Thoracic aorta (tissue), 2 donors: ENCODE data around the gene HERC4. TPM values are rescaled to one million over a fixed set of nuclear protein-coding genes. Genes with fewer than 3 reads are reported as not detected.

Experiments
- ATAC-seq: fragments of 150-250 bp; one replicate; pipeline ENCODE4 v1.8.0; 2017; ENCODE audit warnings: low read depth; ENCODE audit not compliant: insufficient number of reproducible peaks, low FRiP score
- DNase-seq: peaks from one replicate; pipeline ENCODE4 v3.0.0-alpha.2; 2020; ENCODE audit warnings: low spot score
- H3K27ac ChIP-seq, 2 donors: fragments of 200-600 bp; sonication (generic); 1 replicate in 1 of 2; 2 replicates in 1 of 2; pipeline ENCODE4 v1.5.1; 2016; ENCODE audit warnings: mild to moderate bottlenecking in 2 of 2, moderate library complexity in 2 of 2
- H3K27me3 ChIP-seq: fragments of 200-600 bp; sonication (generic); replicated peaks from 2 replicates; pipeline ENCODE4 v1.6.0; 2016; ENCODE audit warnings: mild to moderate bottlenecking; ENCODE audit not compliant: insufficient read depth
- H3K36me3 ChIP-seq: fragments of 200-600 bp; sonication (generic); one replicate; pipeline ENCODE4 v1.5.1; 2016
- H3K4me1 ChIP-seq, 2 donors: fragments of 200-600 bp; sonication (generic); 1 replicate in 1 of 2; 2 replicates in 1 of 2; pipeline versions ENCODE4 v1.5.1 to v1.6.0; 2016; ENCODE audit warnings: low read depth in 2 of 2, mild to moderate bottlenecking in 1 of 2; ENCODE audit not compliant: control insufficient read depth in 1 of 2
- H3K4me3 ChIP-seq: fragments of 200-600 bp; sonication (generic); 2 replicates; pipeline ENCODE4 v1.5.1; 2016; ENCODE audit warnings: mild to moderate bottlenecking
- H3K9me3 ChIP-seq: fragments of 200-600 bp; sonication (generic); 2 replicates; pipeline ENCODE4 v1.5.1; 2016
- CTCF ChIP-seq: fragments of 200-600 bp; sonication (generic); IDR thresholded peaks from one replicate; pipeline ENCODE4 v1.5.1; 2019; ENCODE audit warnings: antibody characterized with exemption
- total RNA-seq, 2 donors: library from RNA; depleted of rRNA; stranded (reverse); fragments of >200 nt; gene quantifications; one replicate each; pipeline versions ENCODE4 v1.1.0 to v1.2.3, GENCODE V29; 2016

Gene HERC4
- total RNA-seq, 2 donors from 2014 or later = 60.2 to 83.7 TPM

GRCh38 chr10:68103901-68104300 is 28.8 kb upstream of the HERC4 start:
- no peak for TF ChIP-seq CTCF
- H3K9me3 ChIP-seq = no peaks in the 10 kb centered on the region
- no peaks in the 10 kb centered on the region for H3K27me3 ChIP-seq
- H3K4me3 ChIP-seq = no peak overlapping the region
- ATAC-seq (no peak), DNase-seq (no peak)
- no peaks in the 10 kb centered on the region for H3K4me1 ChIP-seq
- no peak overlapping the region for H3K27ac ChIP-seq
- no peaks in the 10 kb centered on the region for H3K36me3 ChIP-seq

- H3K4me1 ChIP-seq = no peaks in the 10 kb centered on the region
- no peaks in the 10 kb centered on the region for H3K9me3 ChIP-seq
- H3K36me3 ChIP-seq = no peaks in the 10 kb centered on the region
- DNase-seq = no peak
- no peak overlapping the region for H3K4me3 ChIP-seq
- no peak for ATAC-seq
- no peak for TF ChIP-seq CTCF
- no peak overlapping the region for H3K27ac ChIP-seq
- H3K27me3 ChIP-seq = no peaks in the 10 kb centered on the region
Measured at GRCh38 chr10:68103261-68103878, 28.3 kb upstream of the HERC4 start.

- Histone ChIP-seq H3K27me3 (no peaks in the 10 kb centered on the region), H3K9me3 (no peaks in the 10 kb centered on the region), H3K4me3 (no peak overlapping the region), H3K36me3 (no peaks in the 10 kb centered on the region), H3K4me1 (no peaks in the 10 kb centered on the region), H3K27ac (no peak overlapping the region)
- no peak for ATAC-seq
- TF ChIP-seq CTCF = no peak
- no peak for DNase-seq
Measured at GRCh38 chr10:68101066-68101465, 26.0 kb upstream of the HERC4 start.

- no peaks in the 10 kb centered on the region for H3K27me3 ChIP-seq
- ATAC-seq (no peak), DNase-seq (no peak)
- no peak overlapping the region for H3K4me3 ChIP-seq
- H3K9me3 ChIP-seq = no peaks in the 10 kb centered on the region
- TF ChIP-seq CTCF = no peak
- H3K4me1 ChIP-seq = no peaks in the 10 kb centered on the region
- H3K36me3 ChIP-seq = no peaks in the 10 kb centered on the region
- H3K27ac ChIP-seq = no peak overlapping the region
Measured at GRCh38 chr10:68099736-68100135, 24.7 kb upstream of the HERC4 start.

GRCh38 chr10:68096913-68097516 is 21.9 kb upstream of the HERC4 start:
- no peak overlapping the region for H3K27ac ChIP-seq
- no peaks in the 10 kb centered on the region for H3K36me3 ChIP-seq
- ATAC-seq (peak; percentile 55), DNase-seq (no peak)
- H3K9me3 ChIP-seq = no peaks in the 10 kb centered on the region
- no peak for TF ChIP-seq CTCF
- no peaks in the 10 kb centered on the region for H3K4me1 ChIP-seq
- H3K4me3 ChIP-seq = no peak overlapping the region
- no peaks in the 10 kb centered on the region for H3K27me3 ChIP-seq
